K562 treated with DMSO at 1 percent for 48 hours (cell line): Measurements from ENCODE around the gene KCTD15. TPM values are rescaled to one million over a fixed set of nuclear protein-coding genes. Genes with fewer than 3 reads are reported as not detected.

Experiments used
- total RNA-seq: library from RNA; unstranded; fragments of 300-600 nt; gene quantifications from 2 replicates; pipeline ENCODE4 v1.2.3, GENCODE V29; 2022; ENCODE audit warnings: low replicate concordance; ENCODE audit errors: extremely low read depth

Gene KCTD15
- not detected in 2 replicates for total RNA-seq

GRCh38 chr19:33796164-33796875 lies at the start of gene KCTD15:
KCTD15 (plus strand) TSS chr19:33796870; CDS start chr19:33800455, 3,585 bp downstream.

Other genes with a start within 250 kb of the KCTD15 start
- gene CHST8, start 174.9 kb upstream of the KCTD15 start, total RNA-seq = not detected in 2 replicates